T-helper 1 cell treated with Interleukin-12 subunit alpha and Interleukin-12 subunit beta and Interleukin-4 antibody, amounts not matched to agents 30 μg/mL and 1 μg/mL, for 36 hours (primary cell): ENCODE measurements around the gene MAP7D1.
A peak's percentile ranks its signal among the peaks of the same experiment; 100 is the strongest.

Source experiments
- H3K27ac Mint-ChIP-seq: one replicate; pipeline ENCODE4 v1.8.0; 2021; ENCODE audit warnings: mild to moderate bottlenecking, mixed read lengths
- H3K27me3 Mint-ChIP-seq: one replicate; pipeline ENCODE4 v1.8.0; 2021; ENCODE audit warnings: low read depth, mixed read lengths
- H3K36me3 Mint-ChIP-seq: one replicate; pipeline ENCODE4 v1.8.0; 2021; ENCODE audit warnings: low read depth, mixed read lengths
- H3K4me1 Mint-ChIP-seq: one replicate; pipeline ENCODE4 v1.8.0; 2021; ENCODE audit warnings: low read depth, mixed read lengths
- H3K4me3 Mint-ChIP-seq: one replicate; pipeline ENCODE4 v1.8.0; 2021; ENCODE audit warnings: mild to moderate bottlenecking, moderate library complexity, mixed read lengths
- H3K9me3 Mint-ChIP-seq: one replicate; pipeline ENCODE4 v1.8.0; 2021; ENCODE audit warnings: mixed read lengths

The MAP7D1 gene

DNA sequence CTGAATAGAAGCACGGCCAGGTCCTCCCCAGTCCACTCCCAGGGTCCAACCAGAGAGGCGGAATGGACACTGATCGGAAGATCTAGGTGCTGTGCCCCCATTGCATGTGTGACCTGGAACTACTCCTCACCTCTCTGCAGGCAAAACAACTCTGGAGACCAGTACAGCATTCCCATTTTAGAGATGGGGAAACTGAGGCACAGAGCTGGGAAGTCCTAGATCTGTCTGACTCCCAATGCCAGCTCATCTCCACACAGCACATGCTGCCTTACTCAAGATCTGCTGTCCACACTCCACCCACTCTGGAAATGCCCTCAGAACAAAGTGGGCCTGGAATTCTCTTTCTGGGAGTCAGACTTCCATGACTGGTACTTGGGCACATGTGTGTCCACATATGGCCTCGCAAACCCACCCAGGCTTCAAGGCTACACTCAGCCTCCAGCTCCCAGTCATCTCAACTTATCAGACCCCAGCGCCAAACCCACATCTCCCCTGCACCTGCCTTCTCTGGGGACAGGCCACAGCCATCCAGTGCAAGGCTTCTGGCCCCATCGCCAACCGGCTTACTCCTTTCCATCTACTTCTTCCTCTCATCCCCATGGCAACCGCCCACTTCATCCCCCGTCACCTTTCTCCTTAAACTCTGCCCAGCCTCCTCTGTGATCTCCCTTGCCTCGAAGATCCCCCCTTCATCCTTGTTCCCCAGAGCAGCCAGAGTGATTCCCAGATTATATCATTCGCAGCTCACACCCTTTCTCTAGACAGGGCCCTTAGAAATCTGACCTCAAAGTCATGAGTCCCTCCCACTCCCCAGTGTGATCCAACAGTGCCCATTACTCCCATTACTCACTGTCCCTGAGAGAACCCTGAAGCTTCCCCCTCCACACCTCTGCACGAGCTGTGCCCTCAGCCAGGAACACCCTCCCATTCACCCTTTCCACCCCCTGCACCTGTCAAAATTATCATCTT, 33.6 kb upstream of the MAP7D1 start:
- Mint-ChIP-seq H3K36me3 (peaks cover 2% of the 10 kb centered on the region), H3K4me1 (peaks cover 9% of the 10 kb centered on the region), H3K4me3 (no peak overlapping the region), H3K9me3 (no peaks in the 10 kb centered on the region), H3K27me3 (peaks cover 53% of the 10 kb centered on the region), H3K27ac (peak overlapping the region; percentile 28)

DNA sequence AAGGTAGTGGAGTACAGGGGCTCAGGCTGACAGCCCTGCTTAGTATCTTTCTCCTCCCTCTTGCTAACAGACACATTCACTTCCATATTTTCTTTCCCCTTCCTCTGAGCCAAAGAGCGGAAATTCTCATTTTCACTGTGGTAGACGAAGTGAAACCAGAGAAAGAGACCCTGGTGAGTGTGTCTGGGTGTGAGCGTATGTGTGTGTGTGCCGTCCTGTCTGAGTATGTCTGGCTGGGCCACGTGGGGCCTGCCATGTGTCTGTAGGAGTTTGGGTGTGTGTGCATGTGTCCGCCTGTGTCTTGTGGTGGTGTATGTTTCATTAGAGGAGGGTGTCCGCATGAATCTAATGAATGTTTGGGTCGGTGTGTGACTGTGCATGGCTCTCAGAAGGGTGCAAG, 32.6 kb upstream of the MAP7D1 start:
- peaks cover 2% of the 10 kb centered on the region for H3K36me3 Mint-ChIP-seq
- H3K27me3 Mint-ChIP-seq = peaks cover 53% of the 10 kb centered on the region
- peaks cover 9% of the 10 kb centered on the region for H3K4me1 Mint-ChIP-seq
- H3K9me3 Mint-ChIP-seq = no peaks in the 10 kb centered on the region
- H3K27ac Mint-ChIP-seq = no peak overlapping the region
- H3K4me3 Mint-ChIP-seq = no peak overlapping the region

DNA sequence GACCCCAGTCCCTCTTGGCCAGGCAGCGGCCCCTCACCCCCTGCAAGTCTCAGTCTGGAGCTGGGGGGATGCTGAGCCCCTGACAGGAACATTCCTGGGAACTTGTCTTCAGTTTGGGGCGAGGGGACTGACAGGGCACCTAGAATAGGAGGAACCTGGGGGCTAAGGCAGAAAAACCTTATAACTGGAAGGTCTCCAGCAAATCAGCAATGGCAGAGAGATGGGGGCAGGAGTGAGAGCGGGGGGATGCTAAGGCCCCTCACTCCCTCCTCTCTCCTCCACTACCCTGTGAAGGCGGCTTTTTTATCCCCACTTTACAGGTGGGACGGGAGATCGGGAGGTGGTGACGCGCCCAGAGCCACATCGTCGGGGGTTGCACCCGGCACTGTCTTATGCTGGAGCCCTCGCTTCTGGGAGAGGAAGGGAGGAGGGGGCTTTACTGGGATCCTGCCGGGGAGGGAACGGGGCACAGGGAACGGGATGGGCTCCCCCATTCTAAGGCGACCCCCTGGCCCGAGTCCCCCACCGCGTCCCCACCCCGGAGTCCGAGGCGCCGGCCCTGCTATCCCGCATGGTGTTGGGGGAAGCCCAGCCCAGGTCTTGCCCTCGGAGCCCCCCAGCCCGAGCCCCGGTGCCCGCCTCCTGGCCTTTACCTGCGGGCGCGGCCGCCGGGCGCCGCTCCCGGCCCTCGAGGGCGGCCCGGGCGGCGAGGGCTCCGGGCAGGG, 31.4 kb upstream of the MAP7D1 start:
- Mint-ChIP-seq H3K27me3 (peaks cover 50% of the 10 kb centered on the region), H3K27ac (no peak overlapping the region), H3K36me3 (peaks cover 2% of the 10 kb centered on the region), H3K4me1 (peaks cover 9% of the 10 kb centered on the region), H3K4me3 (no peak overlapping the region), H3K9me3 (no peaks in the 10 kb centered on the region)

DNA sequence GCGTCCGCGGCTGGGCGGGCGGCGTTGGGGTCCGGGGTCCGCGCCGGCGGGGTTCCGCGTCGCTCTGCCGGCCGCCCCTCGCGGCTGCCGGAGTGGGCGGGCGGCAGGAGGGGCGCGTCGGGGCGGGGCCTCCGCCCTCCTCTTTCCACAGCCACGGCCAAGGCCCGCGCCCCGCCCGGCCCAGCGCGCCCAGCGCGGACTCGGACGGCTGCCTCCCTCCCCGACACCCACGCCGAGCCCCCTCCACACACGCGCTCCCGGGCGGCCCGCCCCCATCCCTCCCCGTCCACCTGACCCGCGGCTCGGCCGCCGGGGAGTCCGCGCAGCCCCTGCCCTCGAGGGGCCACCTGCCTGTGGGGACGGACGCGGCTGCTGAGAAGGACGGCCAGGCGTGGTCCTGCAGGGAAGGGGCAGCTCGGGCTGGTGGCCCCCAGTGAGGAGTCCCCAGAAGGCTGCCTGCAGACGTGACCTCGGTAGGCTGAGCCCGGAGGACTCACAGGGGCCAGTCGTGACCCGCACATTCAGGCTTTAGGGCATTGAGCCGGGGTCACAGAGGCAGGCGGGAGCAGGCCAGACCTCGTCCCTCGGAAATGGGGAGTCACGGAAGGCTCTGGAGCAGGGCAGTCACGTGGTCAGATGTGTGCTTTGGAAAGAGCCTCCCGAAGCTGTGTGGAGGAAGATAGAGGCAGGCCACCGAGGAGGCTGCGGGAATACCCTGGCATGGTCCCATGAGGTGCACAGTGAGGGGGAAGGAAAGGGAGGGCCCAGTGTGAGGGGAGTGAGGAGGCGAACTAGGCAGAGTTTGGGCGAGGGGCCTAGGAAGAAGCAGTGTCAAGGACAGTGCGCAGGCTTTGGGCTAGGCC, 30.6 kb upstream of the MAP7D1 start, which contains the start of gene COL8A2:
Gene COL8A2 (minus strand): TSS at position 94 of the 863 bp plus-strand sequence. CDS start 24,980 bp downstream, outside the sequence.
- H3K9me3 Mint-ChIP-seq = no peaks in the 10 kb centered on the region
- H3K27me3 Mint-ChIP-seq = peaks cover 46% of the 10 kb centered on the region
- peaks cover 9% of the 10 kb centered on the region for H3K4me1 Mint-ChIP-seq
- H3K36me3 Mint-ChIP-seq = peaks cover 2% of the 10 kb centered on the region
- H3K4me3 Mint-ChIP-seq = no peak within 1 kb of the TSS
- H3K27ac Mint-ChIP-seq = no peak within 1 kb of the TSS

DNA sequence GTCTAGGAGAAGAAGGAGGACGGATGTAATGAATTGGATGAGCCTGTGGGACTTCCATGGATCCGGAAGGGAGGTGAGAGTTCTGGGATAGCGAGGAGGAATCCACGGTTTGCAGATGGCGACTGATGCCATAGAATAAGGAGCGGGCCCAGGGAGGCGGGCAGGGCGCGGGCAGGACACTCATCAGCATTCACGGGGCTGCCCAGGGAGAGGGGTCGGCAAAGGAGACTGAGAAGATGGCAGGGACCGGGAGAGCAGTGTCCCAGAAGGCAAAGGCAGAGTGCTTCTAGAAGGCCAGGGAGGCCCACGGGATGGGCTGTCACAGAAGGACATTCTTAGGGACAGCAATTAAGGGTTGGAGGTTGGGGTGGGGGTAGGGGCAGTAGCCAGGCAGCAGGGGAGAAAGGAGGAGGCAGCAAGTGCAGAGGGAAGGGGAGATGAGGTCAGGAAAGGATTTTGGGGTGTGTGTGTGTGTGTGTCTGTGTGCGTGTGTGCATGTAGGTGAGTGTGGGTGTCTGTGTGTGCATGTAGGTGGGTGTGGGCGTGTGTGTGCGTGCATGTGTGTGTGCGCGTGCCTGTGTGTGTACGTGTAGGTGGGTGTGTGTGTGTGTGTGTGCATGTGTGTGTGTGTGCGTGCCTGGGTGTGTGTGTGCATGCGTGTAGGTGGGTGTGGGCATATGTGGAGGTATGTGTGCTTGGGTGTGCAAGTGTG, 29.8 kb upstream of the MAP7D1 start:
- H3K4me3 Mint-ChIP-seq = no peak overlapping the region
- H3K27me3 Mint-ChIP-seq = peaks cover 46% of the 10 kb centered on the region
- H3K4me1 Mint-ChIP-seq = peaks cover 9% of the 10 kb centered on the region
- H3K36me3 Mint-ChIP-seq = peaks cover 2% of the 10 kb centered on the region
- no peaks in the 10 kb centered on the region for H3K9me3 Mint-ChIP-seq
- no peak overlapping the region for H3K27ac Mint-ChIP-seq

DNA sequence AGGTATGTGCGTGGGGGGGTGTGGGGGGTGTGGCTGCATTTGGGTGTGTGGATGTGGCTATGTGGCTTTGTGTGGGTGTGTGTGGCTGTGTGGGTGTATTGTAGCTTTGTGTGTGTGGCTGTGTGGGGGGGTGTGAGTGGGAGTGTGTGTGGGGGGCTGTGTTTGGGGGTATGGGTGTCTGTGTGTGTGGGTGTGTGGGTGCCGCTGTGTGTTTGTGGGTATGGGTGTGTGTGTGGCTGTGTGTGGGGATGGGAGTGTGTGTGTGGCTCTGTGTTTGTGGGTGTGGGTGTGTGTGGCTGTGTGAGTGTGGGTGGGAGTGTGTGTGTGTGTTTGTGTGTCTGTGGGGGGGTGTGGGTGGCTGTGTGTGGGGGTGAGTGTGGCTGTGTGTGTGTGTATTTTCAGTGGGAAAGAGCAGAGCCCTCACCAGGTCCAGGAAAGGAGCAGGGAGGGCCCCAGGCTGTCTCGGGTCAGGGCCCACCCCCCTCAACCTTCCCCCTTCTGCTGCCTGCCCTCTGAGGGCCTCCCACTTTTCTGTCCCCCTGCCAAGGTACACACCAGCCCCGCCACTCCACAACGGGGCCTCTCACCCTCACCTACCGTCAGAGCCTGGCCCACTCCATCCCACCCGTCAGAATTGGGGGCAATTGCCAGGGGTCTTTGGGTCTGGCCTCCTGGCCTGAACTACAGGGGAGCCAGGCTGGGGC, 29.0 kb upstream of the MAP7D1 start:
- Mint-ChIP-seq H3K9me3 (no peaks in the 10 kb centered on the region), H3K36me3 (peaks cover 2% of the 10 kb centered on the region), H3K4me3 (no peak overlapping the region), H3K27me3 (peaks cover 43% of the 10 kb centered on the region), H3K4me1 (peaks cover 9% of the 10 kb centered on the region), H3K27ac (no peak overlapping the region)

DNA sequence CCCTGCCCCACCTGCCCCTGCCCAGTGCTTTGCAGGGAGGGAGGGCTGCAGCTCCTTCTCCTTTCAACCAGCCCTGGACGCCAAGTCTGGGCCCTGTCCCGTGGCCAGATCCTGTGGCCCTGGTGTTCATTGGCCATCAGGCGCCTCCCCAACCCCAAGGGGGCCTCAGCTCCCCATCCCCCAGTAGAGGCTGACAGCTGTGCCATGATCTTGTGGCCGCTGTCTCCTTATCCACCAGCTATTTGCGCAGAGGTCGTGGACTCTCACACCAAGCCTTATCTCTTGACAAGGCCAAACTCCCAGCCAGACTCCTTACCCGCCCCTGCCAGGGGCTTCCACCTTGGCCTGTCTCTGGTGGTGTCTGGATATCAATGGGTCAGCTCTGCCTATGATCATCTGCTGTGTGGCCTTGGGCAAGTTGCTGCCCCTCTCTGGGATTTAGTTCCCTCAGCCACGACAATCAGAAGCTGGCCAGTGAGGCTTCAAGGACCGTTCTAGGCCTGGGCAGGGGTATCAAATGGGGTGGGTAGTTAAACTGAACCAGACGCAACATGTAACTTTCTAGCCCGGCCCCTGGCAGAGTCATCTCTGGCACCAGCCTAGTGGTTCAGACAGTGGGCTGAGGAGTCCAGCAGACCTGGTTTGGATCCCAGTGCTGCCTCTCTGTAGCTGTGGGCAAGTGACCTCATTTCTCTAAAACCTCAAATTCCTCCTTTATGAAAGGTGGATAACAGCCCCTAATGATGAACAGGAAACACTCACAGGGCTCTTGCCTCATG, 27.6 kb upstream of the MAP7D1 start:
- Mint-ChIP-seq H3K27ac (no peak overlapping the region), H3K4me3 (no peak overlapping the region)

DNA sequence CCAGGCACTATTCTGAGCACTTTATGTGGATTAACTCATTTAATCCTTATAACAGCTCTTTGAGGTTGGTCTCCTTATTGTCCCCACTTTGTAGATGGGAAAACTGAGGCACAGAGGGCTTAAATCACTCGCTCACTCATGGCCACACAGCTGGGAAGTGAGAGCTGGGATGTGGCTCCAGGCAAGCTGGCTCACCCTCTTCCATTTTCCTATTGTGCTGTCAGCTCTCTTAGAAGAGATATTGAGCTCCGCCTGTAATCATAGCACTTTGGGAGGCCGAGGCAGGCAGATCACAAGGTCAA, 27.1 kb upstream of the MAP7D1 start:
- H3K9me3 Mint-ChIP-seq = no peaks in the 10 kb centered on the region
- peaks cover 5% of the 10 kb centered on the region for H3K4me1 Mint-ChIP-seq
- H3K36me3 Mint-ChIP-seq = peaks cover 2% of the 10 kb centered on the region
- H3K27ac Mint-ChIP-seq = no peak overlapping the region
- no peak overlapping the region for H3K4me3 Mint-ChIP-seq
- H3K27me3 Mint-ChIP-seq = peaks cover 24% of the 10 kb centered on the region

More for the DNA sequence above, 27.6 kb upstream of the MAP7D1 start:
- H3K36me3 Mint-ChIP-seq = peaks cover 2% of the 10 kb centered on the region
- no peaks in the 10 kb centered on the region for H3K9me3 Mint-ChIP-seq
- peaks cover 29% of the 10 kb centered on the region for H3K27me3 Mint-ChIP-seq
- peaks cover 8% of the 10 kb centered on the region for H3K4me1 Mint-ChIP-seq

DNA sequence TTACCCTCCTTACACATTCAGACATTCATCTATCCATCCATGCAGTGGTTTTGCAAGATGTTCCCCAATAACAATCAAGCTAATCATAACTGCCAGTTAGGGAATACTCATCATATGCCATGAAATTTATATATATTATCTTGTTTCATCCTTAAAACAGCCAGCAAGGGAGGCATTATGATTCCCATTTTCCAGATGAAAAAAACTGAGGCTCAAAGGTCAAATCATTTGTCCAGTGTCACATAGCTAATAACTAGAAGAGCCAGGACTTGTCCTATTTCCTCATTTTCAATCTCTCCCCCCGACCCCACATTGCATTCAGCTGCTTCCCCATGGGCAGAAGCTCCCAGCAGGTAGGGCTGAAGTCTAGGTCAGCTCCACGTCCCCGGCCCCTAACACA, 23.9 kb upstream of the MAP7D1 start:
- H3K9me3 Mint-ChIP-seq = no peaks in the 10 kb centered on the region
- H3K27me3 Mint-ChIP-seq = peaks cover under 1% of the 10 kb centered on the region
- H3K27ac Mint-ChIP-seq = no peak overlapping the region
- peaks cover 2% of the 10 kb centered on the region for H3K4me1 Mint-ChIP-seq
- peaks cover 4% of the 10 kb centered on the region for H3K36me3 Mint-ChIP-seq
- no peak overlapping the region for H3K4me3 Mint-ChIP-seq

DNA sequence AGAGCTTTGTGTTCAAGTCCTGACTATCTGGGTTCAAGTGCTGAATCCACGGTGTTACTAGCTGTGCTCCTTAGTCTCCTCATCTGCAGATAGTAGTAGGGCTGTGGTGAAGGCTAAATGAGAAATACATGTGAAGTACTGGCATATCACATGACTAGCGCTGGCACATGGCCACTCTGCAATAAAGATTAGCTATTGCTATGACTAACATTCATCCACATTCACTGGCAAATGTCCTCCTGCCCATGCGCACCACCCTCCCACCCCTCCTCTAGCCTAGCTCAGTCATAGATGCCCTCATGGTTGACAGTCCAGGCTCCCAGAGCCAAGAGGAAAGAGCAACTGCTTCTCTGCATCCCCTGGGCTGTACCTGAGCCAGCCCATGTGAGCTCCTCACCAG, 22.5 kb upstream of the MAP7D1 start:
- H3K9me3 Mint-ChIP-seq = no peaks in the 10 kb centered on the region
- peaks cover 2% of the 10 kb centered on the region for H3K4me1 Mint-ChIP-seq
- no peak overlapping the region for H3K4me3 Mint-ChIP-seq
- no peaks in the 10 kb centered on the region for H3K27me3 Mint-ChIP-seq
- H3K36me3 Mint-ChIP-seq = peaks cover 6% of the 10 kb centered on the region
- H3K27ac Mint-ChIP-seq = no peak overlapping the region

DNA sequence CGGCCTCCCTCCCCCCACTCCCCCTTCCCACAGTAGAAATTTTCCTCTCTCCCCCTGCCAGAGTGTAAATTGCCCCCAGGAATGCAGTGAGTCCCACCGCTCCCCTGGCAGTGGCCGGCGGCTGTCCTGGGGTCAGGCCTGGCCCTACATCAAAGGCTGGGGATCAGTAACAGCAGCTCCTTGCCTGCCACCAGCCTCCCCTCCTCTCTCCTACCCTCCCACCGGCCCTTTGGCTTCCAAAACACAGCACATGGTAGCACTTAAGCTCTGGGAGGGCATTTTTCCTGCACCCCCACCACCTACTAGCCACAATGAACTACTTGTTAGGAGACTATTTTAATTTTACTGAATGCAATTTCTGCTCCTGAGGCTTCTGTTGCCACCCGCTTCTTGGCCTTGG, 21.9 kb upstream of the MAP7D1 start:
- Mint-ChIP-seq H3K9me3 (no peaks in the 10 kb centered on the region), H3K4me1 (peaks cover 2% of the 10 kb centered on the region), H3K27me3 (no peaks in the 10 kb centered on the region), H3K36me3 (peaks cover 6% of the 10 kb centered on the region), H3K27ac (no peak overlapping the region), H3K4me3 (no peak overlapping the region)

DNA sequence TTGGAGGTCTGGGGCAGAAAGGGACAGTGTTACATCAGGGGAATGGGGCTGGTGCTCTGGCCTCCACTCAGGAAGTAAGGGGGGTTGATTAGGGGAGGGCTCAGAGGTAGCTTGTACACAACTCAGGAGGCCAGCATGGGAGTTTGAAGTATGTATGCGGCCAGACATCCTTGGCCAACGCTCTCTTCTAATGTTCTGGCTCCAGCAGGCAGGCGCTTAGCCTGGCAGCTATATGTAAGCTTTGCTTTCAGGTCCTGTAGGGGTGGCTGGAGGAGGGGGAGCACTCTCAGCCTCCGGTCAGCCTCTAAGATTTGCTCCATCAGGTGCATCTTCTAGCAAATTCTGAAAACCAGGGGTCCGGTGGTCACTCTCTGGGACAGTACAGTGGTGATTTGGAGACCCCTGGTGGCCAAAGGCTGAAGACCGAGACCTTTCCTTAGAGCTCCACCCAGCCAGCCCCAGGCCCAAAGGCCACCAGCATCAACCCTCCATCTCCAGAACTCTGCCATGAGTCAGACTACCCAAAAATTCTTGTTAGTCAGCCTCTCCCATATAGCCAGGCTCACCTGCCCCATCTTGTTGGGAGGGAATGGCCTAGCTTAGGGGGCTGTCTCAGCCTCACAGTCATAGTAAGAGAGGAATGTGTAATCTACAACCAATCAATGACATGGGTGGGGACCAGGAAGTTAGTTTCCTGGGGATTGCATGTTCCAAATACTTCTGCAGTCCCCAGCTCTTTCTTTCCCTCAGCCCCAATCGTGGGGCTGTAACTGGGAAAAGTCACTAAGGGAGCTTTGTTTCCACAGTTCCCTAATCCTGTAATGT, 21.2 kb upstream of the MAP7D1 start:
- H3K4me3 Mint-ChIP-seq = no peak overlapping the region
- peaks cover 9% of the 10 kb centered on the region for H3K36me3 Mint-ChIP-seq
- no peaks in the 10 kb centered on the region for H3K9me3 Mint-ChIP-seq
- H3K27ac Mint-ChIP-seq = no peak overlapping the region
- peaks cover 2% of the 10 kb centered on the region for H3K4me1 Mint-ChIP-seq
- no peaks in the 10 kb centered on the region for H3K27me3 Mint-ChIP-seq
